HG03108 (cell line): ENCODE data around the gene TECPR2.
"Not testable (repeated sequence)": the region's sequence is repeated elsewhere in the genome, so short reads cannot be mapped to it uniquely, and the experiment has no call there.

Source experiments
- ATAC-seq: cut with Tn5 transposase; IDR thresholded peaks from one replicate; pipeline ENCODE4 v1.9.1; 2021; ENCODE audit warnings: moderate library complexity; ENCODE audit not compliant: unreplicated experiment

The TECPR2 gene

GRCh38 chr14:102333795-102334705, 28.7 kb upstream of the TECPR2 start:
- no peak for ATAC-seq

GRCh38 chr14:102335163-102335562, 27.6 kb upstream of the TECPR2 start:
- ATAC-seq, result no peak

GRCh38 chr14:102338724-102339123, 24.0 kb upstream of the TECPR2 start:
- no peak for ATAC-seq

GRCh38 chr14:102341566-102341965, 21.2 kb upstream of the TECPR2 start:
- ATAC-seq, result no peak

- no peak for ATAC-seq
Measured at GRCh38 chr14:102342238-102342637, 20.5 kb upstream of the TECPR2 start.

GRCh38 chr14:102344084-102344483, 18.7 kb upstream of the TECPR2 start:
- ATAC-seq, result no peak

- no peak for ATAC-seq
Measured at GRCh38 chr14:102344485-102344884, 18.3 kb upstream of the TECPR2 start.

GRCh38 chr14:102345232-102345631, 17.5 kb upstream of the TECPR2 start:
- no peak for ATAC-seq

- no peak for ATAC-seq
Measured at GRCh38 chr14:102346645-102347044, 16.1 kb upstream of the TECPR2 start.

GRCh38 chr14:102348376-102348775, 14.4 kb upstream of the TECPR2 start:
- ATAC-seq, result no peak

GRCh38 chr14:102351023-102351422, 11.7 kb upstream of the TECPR2 start:
- ATAC-seq, result no peak

- not testable (repeated sequence) for ATAC-seq
Measured at GRCh38 chr14:102351593-102351992, 11.1 kb upstream of the TECPR2 start.

- no peak for ATAC-seq
Measured at GRCh38 chr14:102352213-102352612, 10.5 kb upstream of the TECPR2 start.

- no peak for ATAC-seq
Measured at GRCh38 chr14:102353126-102353619, 9.6 kb upstream of the TECPR2 start.

GRCh38 chr14:102356280-102356679, 6.5 kb upstream of the TECPR2 start:
- ATAC-seq, result no peak

- no peak for ATAC-seq
Measured at GRCh38 chr14:102359341-102359740, 3.4 kb upstream of the TECPR2 start.

- no peak for ATAC-seq
Measured at GRCh38 chr14:102360388-102360787, 2.4 kb upstream of the TECPR2 start.

- no peak for ATAC-seq
Measured at GRCh38 chr14:102362084-102362483, 657 bp upstream of the TECPR2 start.

- peak; percentile 7 for ATAC-seq
Measured at GRCh38 chr14:102363182-102363943, 622 bp downstream of the TECPR2 start.

- ATAC-seq, result no peak
Measured at GRCh38 chr14:102370305-102370809, 7.6 kb downstream of the TECPR2 start.

- ATAC-seq, result no peak
Measured at GRCh38 chr14:102371361-102371760, 8.6 kb downstream of the TECPR2 start.

- ATAC-seq, result no peak
Measured at GRCh38 chr14:102373110-102373509, 10.4 kb downstream of the TECPR2 start.
